ENCODE measurements around the gene DOK1.
A peak's percentile ranks its signal among the peaks of the same experiment; 100 is the strongest.

DNA sequence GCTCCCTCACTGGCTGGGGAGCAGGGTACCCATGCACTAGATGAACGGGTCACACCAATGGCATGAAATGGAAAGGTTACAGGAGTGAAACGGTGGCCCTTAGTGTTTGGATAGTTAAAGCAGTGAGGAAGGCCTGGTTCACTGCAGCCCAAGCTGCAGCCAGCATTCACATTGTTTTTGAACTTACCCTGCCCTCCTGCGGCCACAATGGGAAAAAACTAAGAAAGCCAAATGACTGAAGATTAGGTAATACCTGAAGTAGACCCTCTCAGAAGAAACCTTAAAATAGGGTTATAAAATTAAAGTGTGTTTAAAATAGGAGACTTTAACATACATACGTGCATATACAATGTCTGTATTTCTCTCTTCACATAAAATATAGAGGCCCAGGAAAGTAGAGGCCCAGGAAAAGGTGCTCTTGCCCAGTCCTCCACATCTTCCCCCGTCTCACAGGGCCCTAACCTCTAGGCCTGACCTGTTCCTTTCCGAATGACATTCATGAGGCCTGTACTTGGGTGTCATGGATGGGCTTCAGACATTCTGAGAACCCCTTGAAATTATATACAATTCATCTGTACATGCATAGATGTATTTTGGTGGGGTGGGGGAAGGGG is 33.3 kb downstream of the DOK1 start:
- TF ChIP-seq, protein P1, sequence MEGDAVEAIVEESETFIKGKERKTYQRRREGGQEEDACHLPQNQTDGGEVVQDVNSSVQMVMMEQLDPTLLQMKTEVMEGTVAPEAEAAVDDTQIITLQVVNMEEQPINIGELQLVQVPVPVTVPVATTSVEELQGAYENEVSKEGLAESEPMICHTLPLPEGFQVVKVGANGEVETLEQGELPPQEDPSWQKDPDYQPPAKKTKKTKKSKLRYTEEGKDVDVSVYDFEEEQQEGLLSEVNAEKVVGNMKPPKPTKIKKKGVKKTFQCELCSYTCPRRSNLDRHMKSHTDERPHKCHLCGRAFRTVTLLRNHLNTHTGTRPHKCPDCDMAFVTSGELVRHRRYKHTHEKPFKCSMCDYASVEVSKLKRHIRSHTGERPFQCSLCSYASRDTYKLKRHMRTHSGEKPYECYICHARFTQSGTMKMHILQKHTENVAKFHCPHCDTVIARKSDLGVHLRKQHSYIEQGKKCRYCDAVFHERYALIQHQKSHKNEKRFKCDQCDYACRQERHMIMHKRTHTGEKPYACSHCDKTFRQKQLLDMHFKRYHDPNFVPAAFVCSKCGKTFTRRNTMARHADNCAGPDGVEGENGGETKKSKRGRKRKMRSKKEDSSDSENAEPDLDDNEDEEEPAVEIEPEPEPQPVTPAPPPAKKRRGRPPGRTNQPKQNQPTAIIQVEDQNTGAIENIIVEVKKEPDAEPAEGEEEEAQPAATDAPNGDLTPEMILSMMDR (IDR thresholded peaks at IDR 0.05) = peak; percentile 57 to 76 (median 62)
- TF ChIP-seq POLR2A (IDR thresholded peaks at IDR 0.05) = no peak
